Sigmoid colon (tissue), 4 donors: Measurements from ENCODE around the gene FANCD2.

Experiments
- EP300 ChIP-seq, 4 donors: sonication (generic); formaldehyde crosslinking; IDR thresholded peaks; one replicate each; pipeline ENCODE4 v1.6.1; 2017; ENCODE audit warnings: antibody characterized with exemption in 4 of 4
- POLR2AphosphoS5 ChIP-seq, 4 donors: sonication (generic); formaldehyde crosslinking; IDR thresholded peaks; one replicate each; pipeline ENCODE4 v1.6.1; 2017; ENCODE audit warnings: antibody characterized with exemption in 4 of 4
- TF ChIP-seq, protein P1 (sequence below), 4 experiments: fragments of 450-650 bp in 3 of 4; fragments of 200-600 bp in 1 of 4; IDR thresholded peaks; one replicate each; pipeline ENCODE4 v1.5.1; 2016 to 2019; ENCODE audit warnings: antibody characterized with exemption in 4 of 4, mild to moderate bottlenecking in 3 of 4, moderate library complexity in 2 of 4

DNA sequence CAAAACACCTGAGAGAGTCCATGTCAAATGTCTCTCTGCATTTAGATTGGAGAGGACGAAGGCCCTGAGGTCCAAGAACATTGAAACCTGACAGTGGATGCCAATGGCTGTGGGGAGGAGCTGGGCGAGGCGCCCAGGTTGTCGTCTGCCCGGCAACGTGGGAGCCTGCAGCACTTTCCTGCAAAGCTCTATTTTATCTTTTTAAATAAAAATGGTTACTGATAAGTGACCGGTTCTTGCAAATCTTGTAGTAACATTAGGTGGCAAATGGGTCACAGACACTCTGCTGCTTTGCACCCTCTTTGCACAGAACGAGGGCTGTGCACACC is 19.5 kb upstream of the FANCD2 start:
- TF ChIP-seq POLR2AphosphoS5 (IDR thresholded peaks at IDR 0.05) = no peak
- TF ChIP-seq, protein P1, sequence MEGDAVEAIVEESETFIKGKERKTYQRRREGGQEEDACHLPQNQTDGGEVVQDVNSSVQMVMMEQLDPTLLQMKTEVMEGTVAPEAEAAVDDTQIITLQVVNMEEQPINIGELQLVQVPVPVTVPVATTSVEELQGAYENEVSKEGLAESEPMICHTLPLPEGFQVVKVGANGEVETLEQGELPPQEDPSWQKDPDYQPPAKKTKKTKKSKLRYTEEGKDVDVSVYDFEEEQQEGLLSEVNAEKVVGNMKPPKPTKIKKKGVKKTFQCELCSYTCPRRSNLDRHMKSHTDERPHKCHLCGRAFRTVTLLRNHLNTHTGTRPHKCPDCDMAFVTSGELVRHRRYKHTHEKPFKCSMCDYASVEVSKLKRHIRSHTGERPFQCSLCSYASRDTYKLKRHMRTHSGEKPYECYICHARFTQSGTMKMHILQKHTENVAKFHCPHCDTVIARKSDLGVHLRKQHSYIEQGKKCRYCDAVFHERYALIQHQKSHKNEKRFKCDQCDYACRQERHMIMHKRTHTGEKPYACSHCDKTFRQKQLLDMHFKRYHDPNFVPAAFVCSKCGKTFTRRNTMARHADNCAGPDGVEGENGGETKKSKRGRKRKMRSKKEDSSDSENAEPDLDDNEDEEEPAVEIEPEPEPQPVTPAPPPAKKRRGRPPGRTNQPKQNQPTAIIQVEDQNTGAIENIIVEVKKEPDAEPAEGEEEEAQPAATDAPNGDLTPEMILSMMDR (IDR thresholded peaks at IDR 0.05) = no peak
- TF ChIP-seq EP300 (IDR thresholded peaks at IDR 0.05) = no peak
